ENCODE results near the gene PRPF6. TPM values are rescaled to one million over a fixed set of nuclear protein-coding genes. Genes with fewer than 3 reads are reported as not detected.

Gene PRPF6
- total and polyA plus RNA-seq, 2 of the 13 experiments (the other 11 are each of a cell fraction or from before 2014, with no cell fraction given) = 63.7 to 101 TPM

DNA sequence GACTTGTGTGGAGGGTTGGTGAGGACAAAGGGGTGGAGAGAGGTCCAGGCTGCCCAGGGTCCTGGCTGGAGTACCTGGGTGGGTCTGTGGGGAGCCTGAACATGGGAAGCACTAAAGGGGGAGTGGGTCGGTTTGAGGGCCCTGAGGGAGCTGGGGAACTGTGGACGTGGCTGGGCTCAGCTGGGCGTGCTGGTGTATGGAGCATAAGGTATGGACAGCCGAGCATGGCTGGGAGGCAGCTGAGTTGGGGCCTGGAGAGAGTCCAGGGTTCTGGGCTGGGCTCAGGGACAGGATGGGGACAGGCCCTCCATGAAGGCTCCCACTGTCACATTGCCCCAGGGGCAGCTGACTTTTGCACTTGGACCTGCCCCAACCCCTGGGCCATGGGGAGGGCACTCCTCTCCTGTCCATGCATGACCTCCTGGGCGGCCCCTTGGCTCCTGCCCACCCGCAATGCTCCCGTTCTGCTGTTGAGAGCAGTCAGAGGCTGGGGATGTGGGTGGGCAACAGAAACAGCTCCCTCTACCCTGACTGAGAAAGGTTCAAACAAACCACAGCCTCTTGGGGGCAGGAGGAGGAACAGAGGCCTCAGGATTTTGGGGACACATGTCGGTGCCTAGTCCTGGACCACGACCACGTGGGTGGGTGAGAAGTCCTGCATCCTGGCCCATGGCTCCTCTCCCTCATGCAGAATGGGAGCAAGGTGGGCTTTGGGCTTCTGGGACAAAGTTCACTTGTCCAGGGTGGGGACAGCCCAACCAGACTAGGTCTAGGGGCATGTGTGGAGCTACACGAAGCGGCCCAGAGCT is 59.5 kb downstream of the PRPF6 start (continued):
- TF ChIP-seq, protein P1, sequence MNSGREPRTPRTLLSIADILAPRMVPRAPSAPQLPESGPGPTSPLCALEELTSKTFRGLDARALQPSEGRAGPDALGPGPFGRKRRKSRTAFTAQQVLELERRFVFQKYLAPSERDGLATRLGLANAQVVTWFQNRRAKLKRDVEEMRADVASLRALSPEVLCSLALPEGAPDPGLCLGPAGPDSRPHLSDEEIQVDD (CRISPR knock-in tag; IDR thresholded peaks at IDR 0.05; ENCODE audit: borderline replicate concordance) = peak; percentile 72; the same call in 1 of the 2 replicates
- TF ChIP-seq ZNF138 (CRISPR knock-in tag; IDR thresholded peaks at IDR 0.05; ENCODE audit: low read depth) (peak; percentile 67; the same call in 1 of the 2 replicates), ZNF333 (CRISPR knock-in tag; IDR thresholded peaks at IDR 0.05; ENCODE audit: borderline replicate concordance) (no peak), ZNF510 (CRISPR knock-in tag; IDR thresholded peaks at IDR 0.05; ENCODE audit: low read depth) (0 out of 2 replicates have a peak, but pooled peaks have one; percentile 6), MYC (CRISPR knock-in tag; IDR thresholded peaks at IDR 0.05; ENCODE audit: borderline replicate concordance) (peak; percentile 92), MIER2 (CRISPR knock-in tag; IDR thresholded peaks at IDR 0.05) (peak; percentile 70; the same call in 1 of the 2 replicates), WIZ (CRISPR knock-in tag; IDR thresholded peaks at IDR 0.05) (no peak), ZFP36L2 (CRISPR knock-in tag; IDR thresholded peaks at IDR 0.05) (no peak; the same call in 1 of the 2 replicates), ZBTB42 (CRISPR knock-in tag; IDR thresholded peaks at IDR 0.05) (peak; percentile 79; the same call in 1 of the 2 replicates), RFXANK (CRISPR knock-in tag; IDR thresholded peaks at IDR 0.05) (no peak), ZMAT3 (CRISPR knock-in tag; conservative IDR thresholded peaks at IDR 0.05) (peak; percentile 23; the same call in 1 of the 2 replicates), HIVEP1 (CRISPR knock-in tag; IDR thresholded peaks at IDR 0.05) (peak; percentile 29; the same call in 1 of the 2 replicates), MED1 (CRISPR knock-in tag; IDR thresholded peaks at IDR 0.05) (0 out of 2 replicates have a peak, but pooled peaks have one; percentile 19), NBN (conservative IDR thresholded peaks at IDR 0.05) (no peak), MXD3 (CRISPR knock-in tag; IDR thresholded peaks at IDR 0.05) (no peak), TRIM24 (CRISPR knock-in tag; IDR thresholded peaks at IDR 0.05) (no peak)
- TF ChIP-seq, protein P2, sequence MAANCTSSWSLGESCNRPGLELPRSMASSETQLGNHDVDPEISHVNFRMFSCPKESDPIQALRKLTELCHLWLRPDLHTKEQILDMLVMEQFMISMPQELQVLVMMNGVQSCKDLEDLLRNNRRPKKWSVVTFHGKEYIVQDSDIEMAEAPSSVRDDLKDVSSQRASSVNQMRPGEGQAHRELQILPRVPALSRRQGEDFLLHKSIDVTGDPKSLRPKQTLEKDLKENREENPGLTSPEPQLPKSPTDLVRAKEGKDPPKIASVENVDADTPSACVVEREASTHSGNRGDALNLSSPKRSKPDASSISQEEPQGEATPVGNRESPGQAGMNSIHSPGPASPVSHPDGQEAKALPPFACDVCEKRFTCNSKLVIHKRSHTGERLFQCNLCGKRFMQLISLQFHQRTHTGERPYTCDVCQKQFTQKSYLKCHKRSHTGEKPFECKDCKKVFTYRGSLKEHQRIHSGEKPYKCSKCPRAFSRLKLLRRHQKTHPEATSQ (CRISPR knock-in tag; IDR thresholded peaks at IDR 0.05; ENCODE audit: borderline replicate concordance) = peak; percentile 10; the same call in 1 of the 2 replicates
- TF ChIP-seq, protein P3, sequence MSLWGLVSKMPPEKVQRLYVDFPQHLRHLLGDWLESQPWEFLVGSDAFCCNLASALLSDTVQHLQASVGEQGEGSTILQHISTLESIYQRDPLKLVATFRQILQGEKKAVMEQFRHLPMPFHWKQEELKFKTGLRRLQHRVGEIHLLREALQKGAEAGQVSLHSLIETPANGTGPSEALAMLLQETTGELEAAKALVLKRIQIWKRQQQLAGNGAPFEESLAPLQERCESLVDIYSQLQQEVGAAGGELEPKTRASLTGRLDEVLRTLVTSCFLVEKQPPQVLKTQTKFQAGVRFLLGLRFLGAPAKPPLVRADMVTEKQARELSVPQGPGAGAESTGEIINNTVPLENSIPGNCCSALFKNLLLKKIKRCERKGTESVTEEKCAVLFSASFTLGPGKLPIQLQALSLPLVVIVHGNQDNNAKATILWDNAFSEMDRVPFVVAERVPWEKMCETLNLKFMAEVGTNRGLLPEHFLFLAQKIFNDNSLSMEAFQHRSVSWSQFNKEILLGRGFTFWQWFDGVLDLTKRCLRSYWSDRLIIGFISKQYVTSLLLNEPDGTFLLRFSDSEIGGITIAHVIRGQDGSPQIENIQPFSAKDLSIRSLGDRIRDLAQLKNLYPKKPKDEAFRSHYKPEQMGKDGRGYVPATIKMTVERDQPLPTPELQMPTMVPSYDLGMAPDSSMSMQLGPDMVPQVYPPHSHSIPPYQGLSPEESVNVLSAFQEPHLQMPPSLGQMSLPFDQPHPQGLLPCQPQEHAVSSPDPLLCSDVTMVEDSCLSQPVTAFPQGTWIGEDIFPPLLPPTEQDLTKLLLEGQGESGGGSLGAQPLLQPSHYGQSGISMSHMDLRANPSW (CRISPR knock-in tag; IDR thresholded peaks at IDR 0.05; ENCODE audit: borderline replicate concordance) = no peak
- TF ChIP-seq, protein P4, sequence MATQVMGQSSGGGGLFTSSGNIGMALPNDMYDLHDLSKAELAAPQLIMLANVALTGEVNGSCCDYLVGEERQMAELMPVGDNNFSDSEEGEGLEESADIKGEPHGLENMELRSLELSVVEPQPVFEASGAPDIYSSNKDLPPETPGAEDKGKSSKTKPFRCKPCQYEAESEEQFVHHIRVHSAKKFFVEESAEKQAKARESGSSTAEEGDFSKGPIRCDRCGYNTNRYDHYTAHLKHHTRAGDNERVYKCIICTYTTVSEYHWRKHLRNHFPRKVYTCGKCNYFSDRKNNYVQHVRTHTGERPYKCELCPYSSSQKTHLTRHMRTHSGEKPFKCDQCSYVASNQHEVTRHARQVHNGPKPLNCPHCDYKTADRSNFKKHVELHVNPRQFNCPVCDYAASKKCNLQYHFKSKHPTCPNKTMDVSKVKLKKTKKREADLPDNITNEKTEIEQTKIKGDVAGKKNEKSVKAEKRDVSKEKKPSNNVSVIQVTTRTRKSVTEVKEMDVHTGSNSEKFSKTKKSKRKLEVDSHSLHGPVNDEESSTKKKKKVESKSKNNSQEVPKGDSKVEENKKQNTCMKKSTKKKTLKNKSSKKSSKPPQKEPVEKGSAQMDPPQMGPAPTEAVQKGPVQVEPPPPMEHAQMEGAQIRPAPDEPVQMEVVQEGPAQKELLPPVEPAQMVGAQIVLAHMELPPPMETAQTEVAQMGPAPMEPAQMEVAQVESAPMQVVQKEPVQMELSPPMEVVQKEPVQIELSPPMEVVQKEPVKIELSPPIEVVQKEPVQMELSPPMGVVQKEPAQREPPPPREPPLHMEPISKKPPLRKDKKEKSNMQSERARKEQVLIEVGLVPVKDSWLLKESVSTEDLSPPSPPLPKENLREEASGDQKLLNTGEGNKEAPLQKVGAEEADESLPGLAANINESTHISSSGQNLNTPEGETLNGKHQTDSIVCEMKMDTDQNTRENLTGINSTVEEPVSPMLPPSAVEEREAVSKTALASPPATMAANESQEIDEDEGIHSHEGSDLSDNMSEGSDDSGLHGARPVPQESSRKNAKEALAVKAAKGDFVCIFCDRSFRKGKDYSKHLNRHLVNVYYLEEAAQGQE (IDR thresholded peaks at IDR 0.05; ENCODE audit: borderline replicate concordance in 1 of 2, low read depth in 1 of 2, low read length in 2 of 2) = no peak
- TF ChIP-seq, protein P5, sequence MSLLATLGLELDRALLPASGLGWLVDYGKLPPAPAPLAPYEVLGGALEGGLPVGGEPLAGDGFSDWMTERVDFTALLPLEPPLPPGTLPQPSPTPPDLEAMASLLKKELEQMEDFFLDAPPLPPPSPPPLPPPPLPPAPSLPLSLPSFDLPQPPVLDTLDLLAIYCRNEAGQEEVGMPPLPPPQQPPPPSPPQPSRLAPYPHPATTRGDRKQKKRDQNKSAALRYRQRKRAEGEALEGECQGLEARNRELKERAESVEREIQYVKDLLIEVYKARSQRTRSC (CRISPR knock-in tag; IDR thresholded peaks at IDR 0.05; ENCODE audit: low read depth) = no peak

Measured in HepG2 (cell line).